GM23338 (cell line): ENCODE measurements around the gene GATA5. TPM values are rescaled to one million over a fixed set of nuclear protein-coding genes. Genes with fewer than 3 reads are reported as not detected.
"Not testable (repeated sequence)": the region's sequence is repeated elsewhere in the genome, so short reads cannot be mapped to it uniquely, and the experiment has no call there.

Experiments
- ATAC-seq: fragments of 200-7000 bp; cut with Tn5 transposase; 3 replicates; pipeline ENCODE4 v1.9.1; 2020
- DNase-seq: peaks from one replicate; pipeline ENCODE4 v3.0.0-alpha.2; 2015; ENCODE audit warnings: low spot score
- H2AFZ ChIP-seq: fragments of 200-600 bp; sonication (generic); 2 replicates; pipeline ENCODE4 v1.8.0; 2016; ENCODE audit warnings: antibody characterized with exemption, mild to moderate bottlenecking, moderate library complexity
- H3F3A ChIP-seq: fragments of 200-600 bp; sonication (generic); replicated peaks from 2 replicates; pipeline ENCODE4 v1.8.0; 2017; ENCODE audit warnings: antibody characterized with exemption, mixed run types, low read depth
- H3K27ac ChIP-seq: fragments of 200-600 bp; sonication (generic); 2 replicates; pipeline ENCODE4 v1.6.1; 2016; ENCODE audit warnings: low read depth
- H3K27me3 ChIP-seq: fragments of 200-600 bp; sonication (generic); 2 replicates; pipeline ENCODE4 v1.8.0; 2016; ENCODE audit warnings: mild to moderate bottlenecking, mixed run types, moderate library complexity; ENCODE audit not compliant: insufficient read depth
- H3K36me3 ChIP-seq: fragments of 200-600 bp; sonication (generic); 2 replicates; pipeline ENCODE4 v1.8.0; 2016; ENCODE audit warnings: mild to moderate bottlenecking; ENCODE audit not compliant: insufficient read depth
- H3K4me1 ChIP-seq: fragments of 200-600 bp; sonication (generic); 2 replicates; pipeline ENCODE4 v1.8.0; 2016; ENCODE audit warnings: mild to moderate bottlenecking, moderate library complexity; ENCODE audit not compliant: insufficient read depth
- H3K4me2 ChIP-seq: fragments of 200-600 bp; sonication (generic); 2 replicates; pipeline ENCODE4 v1.7.1; 2017; ENCODE audit warnings: mixed run types
- H3K4me3 ChIP-seq: fragments of 200-600 bp; sonication (generic); 2 replicates; pipeline ENCODE4 v1.6.1; 2016; ENCODE audit warnings: mixed run types
- H3K79me2 ChIP-seq: fragments of 200-600 bp; sonication (generic); replicated peaks from 2 replicates; pipeline ENCODE4 v1.8.0; 2017; ENCODE audit warnings: mild to moderate bottlenecking; ENCODE audit not compliant: insufficient read depth
- H3K9me2 ChIP-seq: fragments of 200-600 bp; sonication (generic); 2 replicates; pipeline ENCODE4 v1.8.0; 2017; ENCODE audit not compliant: insufficient read depth
- H4K20me1 ChIP-seq: fragments of 200-600 bp; sonication (generic); replicated peaks from 2 replicates; pipeline ENCODE4 v1.8.0; 2017; ENCODE audit warnings: mild to moderate bottlenecking; ENCODE audit not compliant: insufficient read depth
- H3K27ac Mint-ChIP-seq: 2 replicates; pipeline ENCODE4 v1.8.0; 2020; ENCODE audit warnings: inconsistent platforms, mild to moderate bottlenecking, moderate library complexity, mixed read lengths
- H3K27me3 Mint-ChIP-seq: 3 replicates; pipeline ENCODE4 v1.8.0; 2022; ENCODE audit warnings: low read depth, mild to moderate bottlenecking, moderate library complexity, mixed read lengths, inconsistent platforms; ENCODE audit not compliant: insufficient read depth, poor library complexity
- H3K36me3 Mint-ChIP-seq: 3 replicates; pipeline ENCODE4 v1.8.0; 2021; ENCODE audit warnings: low read depth, mild to moderate bottlenecking, inconsistent platforms, moderate library complexity, mixed read lengths
- H3K4me1 Mint-ChIP-seq: 3 replicates; pipeline ENCODE4 v1.8.0; 2020; ENCODE audit warnings: mild to moderate bottlenecking, inconsistent platforms, mixed read lengths
- H3K4me3 Mint-ChIP-seq: 3 replicates; pipeline ENCODE4 v1.8.0; 2021; ENCODE audit warnings: moderate library complexity, mild to moderate bottlenecking, inconsistent platforms, mixed read lengths
- H3K9me3 Mint-ChIP-seq: 3 replicates; pipeline ENCODE4 v1.8.0; 2020; ENCODE audit warnings: moderate library complexity, mild to moderate bottlenecking, inconsistent platforms, mixed read lengths
- EZH2phosphoT487 ChIP-seq: fragments of 200-600 bp; sonication (generic); IDR thresholded peaks from one replicate; pipeline ENCODE4 v1.8.1; 2018; ENCODE audit warnings: antibody characterized with exemption; ENCODE audit not compliant: unreplicated experiment
- NANOG ChIP-seq: IDR thresholded peaks from 2 replicates; pipeline ENCODE4 v1.6.1; 2016; ENCODE audit warnings: antibody characterized with exemption, borderline replicate concordance
- POLR2AphosphoS5 ChIP-seq: IDR thresholded peaks from 2 replicates; pipeline ENCODE4 v1.6.1; 2016; ENCODE audit warnings: antibody characterized with exemption, low read depth
- STAT1 ChIP-seq: IDR thresholded peaks from one replicate; pipeline ENCODE4 v1.6.1; 2016; ENCODE audit warnings: antibody characterized with exemption; ENCODE audit not compliant: unreplicated experiment
- ZNF114 ChIP-seq: fragments of 250-450 bp; sonication (Bioruptor Pico); IDR thresholded peaks from 2 replicates; pipeline ENCODE4 v1.5.0; 2020; ENCODE audit warnings: mild to moderate bottlenecking, moderate library complexity
- ZNF331 ChIP-seq: fragments of 250-450 bp; sonication (Bioruptor Pico); IDR thresholded peaks from 2 replicates; pipeline ENCODE4 v1.5.0; 2020; ENCODE audit warnings: low read depth, mild to moderate bottlenecking, moderate library complexity
- polyA plus RNA-seq: library from polyadenylated mRNA; unstranded; fragments of >200 nt; fragmentation: Nextera tagmentation; extraction: Ambion mirVana; gene quantifications from 2 replicates; pipeline ENCODE4 v1.2.1, GENCODE V29; 2016
- total RNA-seq: library from RNA; depleted of rRNA; stranded (reverse); fragments of >200 nt; shearing (Covaris generic); gene quantifications from 2 replicates; pipeline ENCODE4 v1.2.3, GENCODE V29; 2014
- TF ChIP-seq, protein P1 (sequence below): fragments of 250-450 bp; sonication (Bioruptor Pico); IDR thresholded peaks from 2 replicates; pipeline ENCODE4 v1.5.0; 2020; ENCODE audit warnings: mild to moderate bottlenecking, moderate library complexity
- TF ChIP-seq, protein P2 (sequence below), 2 experiments: fragments of 200-600 bp in 1 of 2; sonication (generic) in 1 of 2; conservative IDR thresholded peaks; 2 replicates each; pipeline versions ENCODE4 v1.5.1 to v1.6.1; 2016 to 2017; ENCODE audit warnings: antibody characterized with exemption in 2 of 2, low read depth in 2 of 2, mild to moderate bottlenecking in 2 of 2, moderate library complexity in 1 of 2
- TF ChIP-seq, protein P3 (sequence below): IDR thresholded peaks from 2 replicates; pipeline ENCODE4 v1.6.1; 2016; ENCODE audit warnings: antibody characterized with exemption
- TF ChIP-seq, protein P4 (sequence below): IDR thresholded peaks from one replicate; pipeline ENCODE4 v1.6.1; 2018; ENCODE audit warnings: antibody characterized with exemption; ENCODE audit not compliant: unreplicated experiment

The GATA5 gene
- total and polyA plus RNA-seq, 2 experiments from 2014 or later, result 0.60 to 0.73 TPM

DNA sequence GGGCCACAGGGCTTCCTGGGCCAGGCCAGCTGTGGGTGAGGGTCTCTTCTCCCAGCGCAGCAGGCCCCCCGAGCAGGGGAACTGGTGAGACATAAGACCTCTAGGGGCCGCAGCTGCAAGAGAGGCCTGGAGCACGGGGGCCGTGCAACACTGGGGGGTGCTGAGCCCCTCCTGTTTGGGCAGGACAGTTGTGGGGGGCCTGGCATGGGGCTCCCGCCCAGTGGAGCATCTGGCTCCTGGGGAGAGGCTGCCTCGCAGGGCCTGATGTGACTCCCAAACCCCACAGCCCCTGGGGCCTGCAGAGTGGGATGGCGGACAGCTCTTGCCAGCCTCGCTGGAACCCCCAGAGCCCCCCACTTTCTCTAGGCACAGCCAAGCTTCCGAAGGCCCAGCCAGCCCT lies 16.9 kb upstream of the GATA5 start (continued):
- TF ChIP-seq, protein P1, sequence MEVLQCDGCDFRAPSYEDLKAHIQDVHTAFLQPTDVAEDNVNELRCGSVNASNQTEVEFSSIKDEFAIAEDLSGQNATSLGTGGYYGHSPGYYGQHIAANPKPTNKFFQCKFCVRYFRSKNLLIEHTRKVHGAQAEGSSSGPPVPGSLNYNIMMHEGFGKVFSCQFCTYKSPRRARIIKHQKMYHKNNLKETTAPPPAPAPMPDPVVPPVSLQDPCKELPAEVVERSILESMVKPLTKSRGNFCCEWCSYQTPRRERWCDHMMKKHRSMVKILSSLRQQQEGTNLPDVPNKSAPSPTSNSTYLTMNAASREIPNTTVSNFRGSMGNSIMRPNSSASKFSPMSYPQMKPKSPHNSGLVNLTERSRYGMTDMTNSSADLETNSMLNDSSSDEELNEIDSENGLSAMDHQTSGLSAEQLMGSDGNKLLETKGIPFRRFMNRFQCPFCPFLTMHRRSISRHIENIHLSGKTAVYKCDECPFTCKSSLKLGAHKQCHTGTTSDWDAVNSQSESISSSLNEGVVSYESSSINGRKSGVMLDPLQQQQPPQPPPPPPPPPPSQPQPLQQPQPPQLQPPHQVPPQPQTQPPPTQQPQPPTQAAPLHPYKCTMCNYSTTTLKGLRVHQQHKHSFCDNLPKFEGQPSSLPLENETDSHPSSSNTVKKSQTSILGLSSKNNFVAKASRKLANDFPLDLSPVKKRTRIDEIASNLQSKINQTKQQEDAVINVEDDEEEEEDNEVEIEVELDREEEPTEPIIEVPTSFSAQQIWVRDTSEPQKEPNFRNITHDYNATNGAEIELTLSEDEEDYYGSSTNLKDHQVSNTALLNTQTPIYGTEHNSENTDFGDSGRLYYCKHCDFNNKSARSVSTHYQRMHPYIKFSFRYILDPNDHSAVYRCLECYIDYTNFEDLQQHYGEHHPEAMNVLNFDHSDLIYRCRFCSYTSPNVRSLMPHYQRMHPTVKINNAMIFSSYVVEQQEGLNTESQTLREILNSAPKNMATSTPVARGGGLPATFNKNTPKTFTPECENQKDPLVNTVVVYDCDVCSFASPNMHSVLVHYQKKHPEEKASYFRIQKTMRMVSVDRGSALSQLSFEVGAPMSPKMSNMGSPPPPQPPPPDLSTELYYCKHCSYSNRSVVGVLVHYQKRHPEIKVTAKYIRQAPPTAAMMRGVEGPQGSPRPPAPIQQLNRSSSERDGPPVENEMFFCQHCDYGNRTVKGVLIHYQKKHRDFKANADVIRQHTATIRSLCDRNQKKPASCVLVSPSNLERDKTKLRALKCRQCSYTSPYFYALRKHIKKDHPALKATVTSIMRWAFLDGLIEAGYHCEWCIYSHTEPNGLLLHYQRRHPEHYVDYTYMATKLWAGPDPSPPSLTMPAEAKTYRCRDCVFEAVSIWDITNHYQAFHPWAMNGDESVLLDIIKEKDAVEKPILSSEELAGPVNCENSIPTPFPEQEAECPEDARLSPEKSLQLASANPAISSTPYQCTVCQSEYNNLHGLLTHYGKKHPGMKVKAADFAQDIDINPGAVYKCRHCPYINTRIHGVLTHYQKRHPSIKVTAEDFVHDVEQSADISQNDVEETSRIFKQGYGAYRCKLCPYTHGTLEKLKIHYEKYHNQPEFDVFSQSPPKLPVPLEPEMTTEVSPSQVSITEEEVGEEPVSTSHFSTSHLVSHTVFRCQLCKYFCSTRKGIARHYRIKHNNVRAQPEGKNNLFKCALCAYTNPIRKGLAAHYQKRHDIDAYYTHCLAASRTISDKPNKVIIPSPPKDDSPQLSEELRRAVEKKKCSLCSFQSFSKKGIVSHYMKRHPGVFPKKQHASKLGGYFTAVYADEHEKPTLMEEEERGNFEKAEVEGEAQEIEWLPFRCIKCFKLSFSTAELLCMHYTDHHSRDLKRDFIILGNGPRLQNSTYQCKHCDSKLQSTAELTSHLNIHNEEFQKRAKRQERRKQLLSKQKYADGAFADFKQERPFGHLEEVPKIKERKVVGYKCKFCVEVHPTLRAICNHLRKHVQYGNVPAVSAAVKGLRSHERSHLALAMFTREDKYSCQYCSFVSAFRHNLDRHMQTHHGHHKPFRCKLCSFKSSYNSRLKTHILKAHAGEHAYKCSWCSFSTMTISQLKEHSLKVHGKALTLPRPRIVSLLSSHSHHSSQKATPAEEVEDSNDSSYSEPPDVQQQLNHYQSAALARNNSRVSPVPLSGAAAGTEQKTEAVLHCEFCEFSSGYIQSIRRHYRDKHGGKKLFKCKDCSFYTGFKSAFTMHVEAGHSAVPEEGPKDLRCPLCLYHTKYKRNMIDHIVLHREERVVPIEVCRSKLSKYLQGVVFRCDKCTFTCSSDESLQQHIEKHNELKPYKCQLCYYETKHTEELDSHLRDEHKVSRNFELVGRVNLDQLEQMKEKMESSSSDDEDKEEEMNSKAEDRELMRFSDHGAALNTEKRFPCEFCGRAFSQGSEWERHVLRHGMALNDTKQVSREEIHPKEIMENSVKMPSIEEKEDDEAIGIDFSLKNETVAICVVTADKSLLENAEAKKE (CRISPR knock-in tag), result no peak
- TF ChIP-seq ZNF114 (CRISPR knock-in tag), result no peak
- no peak for TF ChIP-seq ZNF331 (CRISPR knock-in tag)
- no peak for TF ChIP-seq EZH2phosphoT487
- TF ChIP-seq, protein P2, sequence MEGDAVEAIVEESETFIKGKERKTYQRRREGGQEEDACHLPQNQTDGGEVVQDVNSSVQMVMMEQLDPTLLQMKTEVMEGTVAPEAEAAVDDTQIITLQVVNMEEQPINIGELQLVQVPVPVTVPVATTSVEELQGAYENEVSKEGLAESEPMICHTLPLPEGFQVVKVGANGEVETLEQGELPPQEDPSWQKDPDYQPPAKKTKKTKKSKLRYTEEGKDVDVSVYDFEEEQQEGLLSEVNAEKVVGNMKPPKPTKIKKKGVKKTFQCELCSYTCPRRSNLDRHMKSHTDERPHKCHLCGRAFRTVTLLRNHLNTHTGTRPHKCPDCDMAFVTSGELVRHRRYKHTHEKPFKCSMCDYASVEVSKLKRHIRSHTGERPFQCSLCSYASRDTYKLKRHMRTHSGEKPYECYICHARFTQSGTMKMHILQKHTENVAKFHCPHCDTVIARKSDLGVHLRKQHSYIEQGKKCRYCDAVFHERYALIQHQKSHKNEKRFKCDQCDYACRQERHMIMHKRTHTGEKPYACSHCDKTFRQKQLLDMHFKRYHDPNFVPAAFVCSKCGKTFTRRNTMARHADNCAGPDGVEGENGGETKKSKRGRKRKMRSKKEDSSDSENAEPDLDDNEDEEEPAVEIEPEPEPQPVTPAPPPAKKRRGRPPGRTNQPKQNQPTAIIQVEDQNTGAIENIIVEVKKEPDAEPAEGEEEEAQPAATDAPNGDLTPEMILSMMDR (conservative IDR thresholded peaks at IDR 0.05; ENCODE audit: low read depth in 2 of 2), result no peak
- TF ChIP-seq POLR2AphosphoS5, result no peak
- TF ChIP-seq STAT1, result no peak
- TF ChIP-seq NANOG, result no peak
- TF ChIP-seq, protein P3, sequence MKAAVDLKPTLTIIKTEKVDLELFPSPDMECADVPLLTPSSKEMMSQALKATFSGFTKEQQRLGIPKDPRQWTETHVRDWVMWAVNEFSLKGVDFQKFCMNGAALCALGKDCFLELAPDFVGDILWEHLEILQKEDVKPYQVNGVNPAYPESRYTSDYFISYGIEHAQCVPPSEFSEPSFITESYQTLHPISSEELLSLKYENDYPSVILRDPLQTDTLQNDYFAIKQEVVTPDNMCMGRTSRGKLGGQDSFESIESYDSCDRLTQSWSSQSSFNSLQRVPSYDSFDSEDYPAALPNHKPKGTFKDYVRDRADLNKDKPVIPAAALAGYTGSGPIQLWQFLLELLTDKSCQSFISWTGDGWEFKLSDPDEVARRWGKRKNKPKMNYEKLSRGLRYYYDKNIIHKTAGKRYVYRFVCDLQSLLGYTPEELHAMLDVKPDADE, result no peak
- TF ChIP-seq, protein P4, sequence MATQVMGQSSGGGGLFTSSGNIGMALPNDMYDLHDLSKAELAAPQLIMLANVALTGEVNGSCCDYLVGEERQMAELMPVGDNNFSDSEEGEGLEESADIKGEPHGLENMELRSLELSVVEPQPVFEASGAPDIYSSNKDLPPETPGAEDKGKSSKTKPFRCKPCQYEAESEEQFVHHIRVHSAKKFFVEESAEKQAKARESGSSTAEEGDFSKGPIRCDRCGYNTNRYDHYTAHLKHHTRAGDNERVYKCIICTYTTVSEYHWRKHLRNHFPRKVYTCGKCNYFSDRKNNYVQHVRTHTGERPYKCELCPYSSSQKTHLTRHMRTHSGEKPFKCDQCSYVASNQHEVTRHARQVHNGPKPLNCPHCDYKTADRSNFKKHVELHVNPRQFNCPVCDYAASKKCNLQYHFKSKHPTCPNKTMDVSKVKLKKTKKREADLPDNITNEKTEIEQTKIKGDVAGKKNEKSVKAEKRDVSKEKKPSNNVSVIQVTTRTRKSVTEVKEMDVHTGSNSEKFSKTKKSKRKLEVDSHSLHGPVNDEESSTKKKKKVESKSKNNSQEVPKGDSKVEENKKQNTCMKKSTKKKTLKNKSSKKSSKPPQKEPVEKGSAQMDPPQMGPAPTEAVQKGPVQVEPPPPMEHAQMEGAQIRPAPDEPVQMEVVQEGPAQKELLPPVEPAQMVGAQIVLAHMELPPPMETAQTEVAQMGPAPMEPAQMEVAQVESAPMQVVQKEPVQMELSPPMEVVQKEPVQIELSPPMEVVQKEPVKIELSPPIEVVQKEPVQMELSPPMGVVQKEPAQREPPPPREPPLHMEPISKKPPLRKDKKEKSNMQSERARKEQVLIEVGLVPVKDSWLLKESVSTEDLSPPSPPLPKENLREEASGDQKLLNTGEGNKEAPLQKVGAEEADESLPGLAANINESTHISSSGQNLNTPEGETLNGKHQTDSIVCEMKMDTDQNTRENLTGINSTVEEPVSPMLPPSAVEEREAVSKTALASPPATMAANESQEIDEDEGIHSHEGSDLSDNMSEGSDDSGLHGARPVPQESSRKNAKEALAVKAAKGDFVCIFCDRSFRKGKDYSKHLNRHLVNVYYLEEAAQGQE, result no peak

DNA sequence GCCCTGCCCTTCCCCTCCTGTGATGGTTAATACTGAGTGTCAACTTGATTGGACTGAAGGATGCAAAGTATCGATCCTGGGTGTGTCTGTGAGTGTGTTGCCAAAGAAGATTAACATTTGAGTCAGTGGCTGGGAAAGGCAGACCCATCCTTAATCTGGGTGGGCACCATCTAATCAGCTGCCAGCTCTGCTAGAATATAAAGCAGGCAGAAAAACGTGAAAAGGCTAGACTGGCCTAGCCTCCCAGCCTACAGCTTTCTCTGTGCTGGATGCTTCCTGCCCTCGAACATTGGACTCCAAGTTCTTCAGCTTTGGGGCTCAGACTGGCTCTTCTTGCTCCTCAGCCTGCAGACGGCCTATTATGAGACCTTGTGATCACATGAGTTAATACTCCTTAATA lies 15.0 kb upstream of the GATA5 start:
- H3K79me2 ChIP-seq, H3K36me3 ChIP-seq, ATAC-seq, H3K4me3 Mint-ChIP-seq, DNase-seq, H2AFZ ChIP-seq, H3F3A ChIP-seq, H3K27ac Mint-ChIP-seq, H3K9me2 ChIP-seq, H3K27me3 ChIP-seq, H3K4me3 ChIP-seq, H3K4me1 ChIP-seq, H3K4me1 Mint-ChIP-seq, H3K36me3 Mint-ChIP-seq, H3K4me2 ChIP-seq, H3K9me3 Mint-ChIP-seq, H4K20me1 ChIP-seq, H3K27ac ChIP-seq: not testable (repeated sequence)
- H3K27me3 Mint-ChIP-seq, result peaks cover 16% of the 10 kb centered on the region
